Measurements from ENCODE around the gene WDR6. TPM values are rescaled to one million over a fixed set of nuclear protein-coding genes. Genes with fewer than 3 reads are reported as not detected.

WDR6 gene
- total RNA-seq: 75.6 and 77.3 TPM in 2 replicates

GRCh38 chr3:49007068-49007770 lies at the start of gene WDR6:
WDR6 (plus strand) TSS chr3:49007391; CDS start chr3:49007432, 41 bp downstream.
- peak; percentile 49 for TF ChIP-seq CTCF (IDR thresholded peaks at IDR 0.05; ENCODE audit: insufficient read depth, low read depth, low read length)
- DNase-seq (ENCODE audit: low read depth): peak; percentile 98
- H3K4me3 ChIP-seq (ENCODE audit: low read depth, low read length): peak within 1 kb of the TSS; percentile 87

- no peak for TF ChIP-seq CTCF (IDR thresholded peaks at IDR 0.05; ENCODE audit: insufficient read depth, low read depth, low read length)
- no peak overlapping the region for H3K4me3 ChIP-seq (ENCODE audit: low read depth, low read length)
- DNase-seq (ENCODE audit: low read depth): peak; percentile 52
Observed at GRCh38 chr3:48960841-48961413, 46.3 kb upstream of the WDR6 start.

- DNase-seq (ENCODE audit: low read depth): no peak
- no peak overlapping the region for H3K4me3 ChIP-seq (ENCODE audit: low read depth, low read length)
- no peak for TF ChIP-seq CTCF (IDR thresholded peaks at IDR 0.05; ENCODE audit: insufficient read depth, low read depth, low read length)
Observed at GRCh38 chr3:48962340-48962739, 44.9 kb upstream of the WDR6 start.

GRCh38 chr3:48962939-48963338 lies 44.3 kb upstream of the WDR6 start:
- no peak for DNase-seq (ENCODE audit: low read depth)
- no peak overlapping the region for H3K4me3 ChIP-seq (ENCODE audit: low read depth, low read length)
- no peak for TF ChIP-seq CTCF (IDR thresholded peaks at IDR 0.05; ENCODE audit: insufficient read depth, low read depth, low read length)

- no peak overlapping the region for H3K4me3 ChIP-seq (ENCODE audit: low read depth, low read length)
- no peak for DNase-seq (ENCODE audit: low read depth)
- no peak for TF ChIP-seq CTCF (IDR thresholded peaks at IDR 0.05; ENCODE audit: insufficient read depth, low read depth, low read length)
Observed at GRCh38 chr3:48963591-48963990, 43.6 kb upstream of the WDR6 start.

GRCh38 chr3:48966367-48966766 lies 40.8 kb upstream of the WDR6 start:
- TF ChIP-seq CTCF (IDR thresholded peaks at IDR 0.05; ENCODE audit: insufficient read depth, low read depth, low read length): no peak
- DNase-seq (ENCODE audit: low read depth): no peak
- H3K4me3 ChIP-seq (ENCODE audit: low read depth, low read length): no peak overlapping the region
